ENCODE measurements around the gene CDH4.

DNA sequence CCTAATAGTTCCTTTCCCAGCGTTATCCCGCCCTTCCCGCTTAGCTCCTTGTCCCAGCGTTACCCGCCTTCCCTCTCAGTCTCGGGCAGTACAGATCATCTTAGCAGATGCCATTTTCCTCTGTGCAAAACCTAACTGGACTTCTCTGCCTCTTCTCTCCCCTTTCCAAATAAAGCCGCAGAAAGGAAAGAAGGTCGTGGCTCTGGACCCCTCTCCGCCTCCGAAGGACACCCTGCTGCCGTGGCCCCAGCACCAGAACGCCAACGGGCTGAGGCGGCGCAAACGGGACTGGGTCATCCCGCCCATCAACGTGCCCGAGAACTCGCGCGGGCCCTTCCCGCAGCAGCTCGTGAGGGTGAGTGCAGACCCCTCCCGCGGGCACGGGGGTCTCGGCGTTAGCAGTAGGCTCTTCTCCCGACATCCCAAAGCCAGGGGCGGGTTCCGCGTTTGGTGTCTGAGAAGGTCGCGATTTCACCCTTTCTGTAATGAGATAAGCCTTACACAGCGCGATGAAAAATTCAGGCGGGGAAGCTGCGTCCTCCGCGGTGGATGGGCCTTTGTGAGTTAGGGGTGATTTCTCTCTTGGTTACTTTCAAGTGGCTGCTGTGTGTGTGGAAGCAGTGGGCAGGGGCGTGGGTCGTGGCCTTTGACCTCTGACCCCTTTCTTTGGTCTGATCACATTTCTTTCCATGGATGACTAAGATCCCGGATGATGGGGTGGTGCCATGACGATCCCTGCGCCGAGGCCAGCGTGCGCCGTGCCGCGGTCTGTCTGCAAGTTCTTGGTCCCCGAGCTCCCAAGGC, 521.0 kb downstream of the CDH4 start:
- TF ChIP-seq, protein P1, sequence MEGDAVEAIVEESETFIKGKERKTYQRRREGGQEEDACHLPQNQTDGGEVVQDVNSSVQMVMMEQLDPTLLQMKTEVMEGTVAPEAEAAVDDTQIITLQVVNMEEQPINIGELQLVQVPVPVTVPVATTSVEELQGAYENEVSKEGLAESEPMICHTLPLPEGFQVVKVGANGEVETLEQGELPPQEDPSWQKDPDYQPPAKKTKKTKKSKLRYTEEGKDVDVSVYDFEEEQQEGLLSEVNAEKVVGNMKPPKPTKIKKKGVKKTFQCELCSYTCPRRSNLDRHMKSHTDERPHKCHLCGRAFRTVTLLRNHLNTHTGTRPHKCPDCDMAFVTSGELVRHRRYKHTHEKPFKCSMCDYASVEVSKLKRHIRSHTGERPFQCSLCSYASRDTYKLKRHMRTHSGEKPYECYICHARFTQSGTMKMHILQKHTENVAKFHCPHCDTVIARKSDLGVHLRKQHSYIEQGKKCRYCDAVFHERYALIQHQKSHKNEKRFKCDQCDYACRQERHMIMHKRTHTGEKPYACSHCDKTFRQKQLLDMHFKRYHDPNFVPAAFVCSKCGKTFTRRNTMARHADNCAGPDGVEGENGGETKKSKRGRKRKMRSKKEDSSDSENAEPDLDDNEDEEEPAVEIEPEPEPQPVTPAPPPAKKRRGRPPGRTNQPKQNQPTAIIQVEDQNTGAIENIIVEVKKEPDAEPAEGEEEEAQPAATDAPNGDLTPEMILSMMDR (IDR thresholded peaks at IDR 0.05 in 8 of 11, conservative IDR thresholded peaks at IDR 0.05 in 3 of 11): no peak
- TF ChIP-seq POLR2A (IDR thresholded peaks at IDR 0.05): no peak
